ENCODE results near the gene ATP8B1. TPM values are rescaled to one million over a fixed set of nuclear protein-coding genes. Genes with fewer than 3 reads are reported as not detected.

Gene ATP8B1
- total and polyA plus RNA-seq, 9 of the 15 experiments (the other 6 are each of a cell fraction or from before 2014, with no cell fraction given), result 0.01 to 0.22 (median 0.03) TPM; not detected in 3

DNA sequence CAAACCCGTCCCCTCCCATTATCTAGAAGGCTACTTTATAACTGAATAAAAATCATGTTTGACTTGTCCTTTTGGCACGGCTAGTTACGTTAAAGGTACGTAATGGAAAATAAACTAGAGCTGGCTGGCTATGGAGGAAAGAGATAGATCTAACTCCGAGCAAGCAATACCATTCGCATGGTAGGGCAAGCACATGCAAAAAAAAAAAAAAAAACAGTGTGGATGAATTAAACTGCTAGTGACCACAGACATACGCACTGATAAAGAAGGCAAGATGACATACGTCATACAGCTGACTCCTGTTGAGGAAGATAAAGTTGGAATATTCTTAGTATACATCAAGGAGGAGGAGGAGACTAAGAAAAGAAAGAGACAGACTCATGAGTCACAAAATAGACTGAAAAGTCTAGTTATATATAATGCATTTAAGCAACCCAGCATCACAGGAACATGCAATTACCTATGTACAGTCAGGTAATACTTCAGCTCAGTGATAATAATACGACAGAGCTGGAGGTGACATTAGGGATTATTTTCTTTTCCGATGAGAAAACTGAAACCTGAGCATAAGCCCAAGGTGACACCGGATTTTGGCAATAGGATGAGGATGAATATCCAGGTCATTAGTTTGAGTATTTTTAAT, 143.5 kb downstream of the ATP8B1 start (continued):
- TF ChIP-seq TSC22D4 (tag; IDR thresholded peaks at IDR 0.05), result no peak
- no peak for TF ChIP-seq SUPT5H (IDR thresholded peaks at IDR 0.05)
- peak; percentile 88 for TF ChIP-seq NCOA1 (IDR thresholded peaks at IDR 0.05; ENCODE audit: low read depth)
- TF ChIP-seq, protein P1, sequence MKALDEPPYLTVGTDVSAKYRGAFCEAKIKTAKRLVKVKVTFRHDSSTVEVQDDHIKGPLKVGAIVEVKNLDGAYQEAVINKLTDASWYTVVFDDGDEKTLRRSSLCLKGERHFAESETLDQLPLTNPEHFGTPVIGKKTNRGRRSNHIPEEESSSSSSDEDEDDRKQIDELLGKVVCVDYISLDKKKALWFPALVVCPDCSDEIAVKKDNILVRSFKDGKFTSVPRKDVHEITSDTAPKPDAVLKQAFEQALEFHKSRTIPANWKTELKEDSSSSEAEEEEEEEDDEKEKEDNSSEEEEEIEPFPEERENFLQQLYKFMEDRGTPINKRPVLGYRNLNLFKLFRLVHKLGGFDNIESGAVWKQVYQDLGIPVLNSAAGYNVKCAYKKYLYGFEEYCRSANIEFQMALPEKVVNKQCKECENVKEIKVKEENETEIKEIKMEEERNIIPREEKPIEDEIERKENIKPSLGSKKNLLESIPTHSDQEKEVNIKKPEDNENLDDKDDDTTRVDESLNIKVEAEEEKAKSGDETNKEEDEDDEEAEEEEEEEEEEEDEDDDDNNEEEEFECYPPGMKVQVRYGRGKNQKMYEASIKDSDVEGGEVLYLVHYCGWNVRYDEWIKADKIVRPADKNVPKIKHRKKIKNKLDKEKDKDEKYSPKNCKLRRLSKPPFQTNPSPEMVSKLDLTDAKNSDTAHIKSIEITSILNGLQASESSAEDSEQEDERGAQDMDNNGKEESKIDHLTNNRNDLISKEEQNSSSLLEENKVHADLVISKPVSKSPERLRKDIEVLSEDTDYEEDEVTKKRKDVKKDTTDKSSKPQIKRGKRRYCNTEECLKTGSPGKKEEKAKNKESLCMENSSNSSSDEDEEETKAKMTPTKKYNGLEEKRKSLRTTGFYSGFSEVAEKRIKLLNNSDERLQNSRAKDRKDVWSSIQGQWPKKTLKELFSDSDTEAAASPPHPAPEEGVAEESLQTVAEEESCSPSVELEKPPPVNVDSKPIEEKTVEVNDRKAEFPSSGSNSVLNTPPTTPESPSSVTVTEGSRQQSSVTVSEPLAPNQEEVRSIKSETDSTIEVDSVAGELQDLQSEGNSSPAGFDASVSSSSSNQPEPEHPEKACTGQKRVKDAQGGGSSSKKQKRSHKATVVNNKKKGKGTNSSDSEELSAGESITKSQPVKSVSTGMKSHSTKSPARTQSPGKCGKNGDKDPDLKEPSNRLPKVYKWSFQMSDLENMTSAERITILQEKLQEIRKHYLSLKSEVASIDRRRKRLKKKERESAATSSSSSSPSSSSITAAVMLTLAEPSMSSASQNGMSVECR (CRISPR knock-in tag; IDR thresholded peaks at IDR 0.05), result no peak
- TF ChIP-seq ZFP30 (CRISPR knock-in tag; IDR thresholded peaks at IDR 0.05; ENCODE audit: borderline replicate concordance), result no peak
- TF ChIP-seq, protein P2, sequence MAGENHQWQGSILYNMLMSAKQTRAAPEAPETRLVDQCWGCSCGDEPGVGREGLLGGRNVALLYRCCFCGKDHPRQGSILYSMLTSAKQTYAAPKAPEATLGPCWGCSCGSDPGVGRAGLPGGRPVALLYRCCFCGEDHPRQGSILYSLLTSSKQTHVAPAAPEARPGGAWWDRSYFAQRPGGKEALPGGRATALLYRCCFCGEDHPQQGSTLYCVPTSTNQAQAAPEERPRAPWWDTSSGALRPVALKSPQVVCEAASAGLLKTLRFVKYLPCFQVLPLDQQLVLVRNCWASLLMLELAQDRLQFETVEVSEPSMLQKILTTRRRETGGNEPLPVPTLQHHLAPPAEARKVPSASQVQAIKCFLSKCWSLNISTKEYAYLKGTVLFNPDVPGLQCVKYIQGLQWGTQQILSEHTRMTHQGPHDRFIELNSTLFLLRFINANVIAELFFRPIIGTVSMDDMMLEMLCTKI (IDR thresholded peaks at IDR 0.05; ENCODE audit: partially characterized antibody), result no peak
- no peak for TF ChIP-seq SPI1 (IDR thresholded peaks at IDR 0.05; ENCODE audit: borderline replicate concordance, low read depth, low read length)
- no peak for TF ChIP-seq KAT2B (IDR thresholded peaks at IDR 0.05; ENCODE audit: low read depth, low read length)
- peak; percentile 74 for TF ChIP-seq MYC (IDR thresholded peaks at IDR 0.05; ENCODE audit: low read depth, low read length)
- no peak for TF ChIP-seq MYC (CRISPR knock-in tag; IDR thresholded peaks at IDR 0.05; ENCODE audit: borderline replicate concordance, low read depth)
- TF ChIP-seq, protein P3, sequence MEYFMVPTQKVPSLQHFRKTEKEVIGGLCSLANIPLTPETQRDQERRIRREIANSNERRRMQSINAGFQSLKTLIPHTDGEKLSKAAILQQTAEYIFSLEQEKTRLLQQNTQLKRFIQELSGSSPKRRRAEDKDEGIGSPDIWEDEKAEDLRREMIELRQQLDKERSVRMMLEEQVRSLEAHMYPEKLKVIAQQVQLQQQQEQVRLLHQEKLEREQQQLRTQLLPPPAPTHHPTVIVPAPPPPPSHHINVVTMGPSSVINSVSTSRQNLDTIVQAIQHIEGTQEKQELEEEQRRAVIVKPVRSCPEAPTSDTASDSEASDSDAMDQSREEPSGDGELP (CRISPR knock-in tag; IDR thresholded peaks at IDR 0.05; ENCODE audit: borderline replicate concordance), result no peak; the same call in 1 of the 2 replicates
- TF ChIP-seq, protein P4, sequence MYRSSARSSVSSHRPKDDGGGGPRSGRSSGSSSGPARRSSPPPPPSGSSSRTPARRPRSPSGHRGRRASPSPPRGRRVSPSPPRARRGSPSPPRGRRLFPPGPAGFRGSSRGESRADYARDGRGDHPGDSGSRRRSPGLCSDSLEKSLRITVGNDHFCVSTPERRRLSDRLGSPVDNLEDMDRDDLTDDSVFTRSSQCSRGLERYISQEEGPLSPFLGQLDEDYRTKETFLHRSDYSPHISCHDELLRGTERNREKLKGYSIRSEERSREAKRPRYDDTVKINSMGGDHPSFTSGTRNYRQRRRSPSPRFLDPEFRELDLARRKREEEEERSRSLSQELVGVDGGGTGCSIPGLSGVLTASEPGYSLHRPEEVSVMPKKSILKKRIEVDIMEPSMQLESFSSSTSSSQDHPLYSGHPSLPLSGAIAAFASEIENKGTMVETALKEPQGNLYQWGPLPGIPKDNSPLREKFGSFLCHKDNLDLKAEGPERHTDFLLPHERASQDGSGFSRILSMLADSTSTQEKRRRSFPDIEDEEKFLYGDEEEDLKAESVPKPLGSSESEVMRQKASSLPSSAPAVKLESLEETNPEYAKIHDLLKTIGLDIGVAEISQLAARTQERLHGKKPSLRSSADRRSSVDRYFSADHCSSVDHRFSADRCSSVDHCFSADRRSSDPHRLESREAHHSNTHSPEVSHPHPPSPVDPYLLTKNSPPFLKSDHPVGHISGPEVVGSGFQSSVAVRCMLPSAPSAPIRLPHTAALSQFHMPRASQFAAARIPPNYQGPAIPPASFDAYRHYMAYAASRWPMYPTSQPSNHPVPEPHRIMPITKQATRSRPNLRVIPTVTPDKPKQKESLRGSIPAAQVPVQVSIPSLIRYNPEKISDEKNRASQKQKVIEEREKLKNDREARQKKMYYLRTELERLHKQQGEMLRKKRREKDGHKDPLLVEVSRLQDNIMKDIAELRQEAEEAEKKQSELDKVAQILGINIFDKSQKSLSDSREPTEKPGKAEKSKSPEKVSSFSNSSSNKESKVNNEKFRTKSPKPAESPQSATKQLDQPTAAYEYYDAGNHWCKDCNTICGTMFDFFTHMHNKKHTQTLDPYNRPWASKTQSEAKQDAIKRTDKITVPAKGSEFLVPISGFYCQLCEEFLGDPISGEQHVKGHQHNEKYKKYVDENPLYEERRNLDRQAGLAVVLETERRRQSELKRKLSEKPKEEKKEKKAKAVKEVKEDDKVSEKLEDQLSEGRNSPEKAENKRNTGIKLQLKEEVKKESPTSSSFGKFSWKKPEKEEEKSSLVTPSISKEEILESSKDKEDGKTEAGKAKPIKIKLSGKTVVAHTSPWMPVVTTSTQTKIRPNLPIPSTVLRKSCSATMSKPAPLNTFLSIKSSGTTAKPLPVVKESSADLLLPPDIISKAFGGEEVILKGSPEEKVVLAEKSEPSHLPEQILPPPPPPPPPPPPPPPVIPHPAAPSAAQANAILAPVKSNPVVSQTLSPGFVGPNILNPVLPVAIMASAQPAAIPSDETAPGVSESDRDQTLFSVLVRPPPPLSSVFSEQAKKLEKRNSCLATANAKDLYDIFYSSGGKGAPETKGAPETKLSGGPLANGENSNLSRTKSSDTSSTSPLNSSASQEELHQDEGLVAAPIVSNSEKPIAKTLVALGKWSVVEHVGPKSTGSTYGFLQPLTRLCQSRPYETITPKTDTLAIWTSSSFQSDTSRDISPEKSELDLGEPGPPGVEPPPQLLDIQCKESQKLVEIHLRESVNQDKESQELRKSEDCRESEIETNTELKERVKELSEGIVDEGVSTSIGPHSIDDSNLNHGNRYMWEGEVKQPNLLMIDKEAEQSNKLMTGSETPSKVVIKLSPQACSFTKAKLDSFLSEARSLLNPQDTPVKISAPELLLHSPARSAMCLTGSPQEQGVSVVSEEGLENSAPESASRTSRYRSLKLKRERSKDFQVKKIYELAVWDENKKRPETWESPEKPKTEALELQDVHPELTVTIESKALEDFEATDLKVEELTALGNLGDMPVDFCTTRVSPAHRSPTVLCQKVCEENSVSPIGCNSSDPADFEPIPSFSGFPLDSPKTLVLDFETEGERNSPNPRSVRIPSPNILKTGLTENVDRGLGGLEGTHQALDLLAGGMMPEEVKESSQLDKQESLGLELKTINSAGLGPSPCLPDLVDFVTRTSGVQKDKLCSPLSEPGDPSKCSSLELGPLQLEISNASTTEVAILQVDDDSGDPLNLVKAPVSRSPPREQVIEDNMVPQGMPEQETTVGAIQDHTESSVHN (IDR thresholded peaks at IDR 0.05; ENCODE audit: borderline replicate concordance in 1 of 2, low read depth in 1 of 2), result peak in 1 of 2 experiments; percentile 80; a peak in 1 of 4 replicates
